ENCODE results near the gene MAPK11. TPM values are rescaled to one million over a fixed set of nuclear protein-coding genes. Genes with fewer than 3 reads are reported as not detected.
A peak's percentile ranks its signal among the peaks of the same experiment; 100 is the strongest.

Gene MAPK11
- total and polyA plus RNA-seq, 9 of the 15 experiments (the other 6 are each of a cell fraction or from before 2014, with no cell fraction given), result 0.06 to 14.6 (median 5.3) TPM

DNA sequence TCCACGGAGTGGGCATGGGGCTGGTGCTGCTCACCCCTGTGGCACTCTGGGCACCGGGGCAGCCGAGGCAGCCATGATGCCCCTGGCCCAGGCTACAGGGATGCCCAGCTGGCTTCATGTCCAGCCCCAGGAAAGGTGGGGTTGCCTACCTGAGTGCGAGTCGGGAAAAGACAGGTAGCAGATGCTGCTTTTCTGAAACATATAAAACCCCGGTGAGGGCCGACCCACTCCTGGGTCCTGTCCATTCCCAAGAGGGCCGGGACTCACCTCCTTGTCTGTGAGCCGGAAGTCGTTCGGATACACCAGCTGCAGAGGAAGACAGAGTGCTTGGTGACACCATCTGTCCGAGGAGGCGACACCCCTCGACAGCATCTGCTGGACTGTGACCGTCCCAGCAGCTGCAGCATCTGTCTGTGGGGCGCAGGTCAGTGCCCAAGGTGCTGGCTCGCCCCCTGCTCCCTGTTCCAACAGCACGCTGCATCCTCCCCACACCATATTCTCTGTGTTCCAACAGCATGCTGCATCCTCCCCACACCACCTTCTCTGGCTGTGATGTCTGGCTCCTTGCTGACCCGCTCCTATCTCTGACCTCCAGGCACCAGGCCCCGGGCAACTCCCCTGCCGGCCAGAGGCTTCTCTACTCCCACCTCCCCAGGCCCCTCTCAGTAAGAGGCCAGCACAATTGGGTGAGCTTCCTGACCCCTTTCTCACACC lies 48.7 kb upstream of the MAPK11 start (continued):
- TF ChIP-seq, protein P1, sequence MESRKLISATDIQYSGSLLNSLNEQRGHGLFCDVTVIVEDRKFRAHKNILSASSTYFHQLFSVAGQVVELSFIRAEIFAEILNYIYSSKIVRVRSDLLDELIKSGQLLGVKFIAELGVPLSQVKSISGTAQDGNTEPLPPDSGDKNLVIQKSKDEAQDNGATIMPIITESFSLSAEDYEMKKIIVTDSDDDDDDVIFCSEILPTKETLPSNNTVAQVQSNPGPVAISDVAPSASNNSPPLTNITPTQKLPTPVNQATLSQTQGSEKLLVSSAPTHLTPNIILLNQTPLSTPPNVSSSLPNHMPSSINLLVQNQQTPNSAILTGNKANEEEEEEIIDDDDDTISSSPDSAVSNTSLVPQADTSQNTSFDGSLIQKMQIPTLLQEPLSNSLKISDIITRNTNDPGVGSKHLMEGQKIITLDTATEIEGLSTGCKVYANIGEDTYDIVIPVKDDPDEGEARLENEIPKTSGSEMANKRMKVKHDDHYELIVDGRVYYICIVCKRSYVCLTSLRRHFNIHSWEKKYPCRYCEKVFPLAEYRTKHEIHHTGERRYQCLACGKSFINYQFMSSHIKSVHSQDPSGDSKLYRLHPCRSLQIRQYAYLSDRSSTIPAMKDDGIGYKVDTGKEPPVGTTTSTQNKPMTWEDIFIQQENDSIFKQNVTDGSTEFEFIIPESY (CRISPR knock-in tag; IDR thresholded peaks at IDR 0.05), result no peak
- TF ChIP-seq SP1 (CRISPR knock-in tag; IDR thresholded peaks at IDR 0.05), result no peak
- TF ChIP-seq, protein P2, sequence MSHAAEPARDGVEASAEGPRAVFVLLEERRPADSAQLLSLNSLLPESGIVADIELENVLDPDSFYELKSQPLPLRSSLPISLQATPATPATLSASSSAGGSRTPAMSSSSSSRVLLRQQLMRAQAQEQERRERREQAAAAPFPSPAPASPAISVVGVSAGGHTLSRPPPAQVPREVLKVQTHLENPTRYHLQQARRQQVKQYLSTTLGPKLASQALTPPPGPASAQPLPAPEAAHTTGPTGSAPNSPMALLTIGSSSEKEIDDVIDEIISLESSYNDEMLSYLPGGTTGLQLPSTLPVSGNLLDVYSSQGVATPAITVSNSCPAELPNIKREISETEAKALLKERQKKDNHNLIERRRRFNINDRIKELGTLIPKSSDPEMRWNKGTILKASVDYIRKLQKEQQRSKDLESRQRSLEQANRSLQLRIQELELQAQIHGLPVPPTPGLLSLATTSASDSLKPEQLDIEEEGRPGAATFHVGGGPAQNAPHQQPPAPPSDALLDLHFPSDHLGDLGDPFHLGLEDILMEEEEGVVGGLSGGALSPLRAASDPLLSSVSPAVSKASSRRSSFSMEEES (CRISPR knock-in tag; IDR thresholded peaks at IDR 0.05), result no peak
- peak; percentile 70; the same call in 1 of the 2 replicates for TF ChIP-seq GATA2 (CRISPR knock-in tag; IDR thresholded peaks at IDR 0.05)
- no peak for TF ChIP-seq STAT6 (CRISPR knock-in tag; IDR thresholded peaks at IDR 0.05)
- TF ChIP-seq XRCC3 (IDR thresholded peaks at IDR 0.05), result no peak
- no peak for TF ChIP-seq MBD1 (CRISPR knock-in tag; IDR thresholded peaks at IDR 0.05)
- no peak for TF ChIP-seq USF1 (CRISPR knock-in tag; IDR thresholded peaks at IDR 0.05)
- TF ChIP-seq, protein P3, sequence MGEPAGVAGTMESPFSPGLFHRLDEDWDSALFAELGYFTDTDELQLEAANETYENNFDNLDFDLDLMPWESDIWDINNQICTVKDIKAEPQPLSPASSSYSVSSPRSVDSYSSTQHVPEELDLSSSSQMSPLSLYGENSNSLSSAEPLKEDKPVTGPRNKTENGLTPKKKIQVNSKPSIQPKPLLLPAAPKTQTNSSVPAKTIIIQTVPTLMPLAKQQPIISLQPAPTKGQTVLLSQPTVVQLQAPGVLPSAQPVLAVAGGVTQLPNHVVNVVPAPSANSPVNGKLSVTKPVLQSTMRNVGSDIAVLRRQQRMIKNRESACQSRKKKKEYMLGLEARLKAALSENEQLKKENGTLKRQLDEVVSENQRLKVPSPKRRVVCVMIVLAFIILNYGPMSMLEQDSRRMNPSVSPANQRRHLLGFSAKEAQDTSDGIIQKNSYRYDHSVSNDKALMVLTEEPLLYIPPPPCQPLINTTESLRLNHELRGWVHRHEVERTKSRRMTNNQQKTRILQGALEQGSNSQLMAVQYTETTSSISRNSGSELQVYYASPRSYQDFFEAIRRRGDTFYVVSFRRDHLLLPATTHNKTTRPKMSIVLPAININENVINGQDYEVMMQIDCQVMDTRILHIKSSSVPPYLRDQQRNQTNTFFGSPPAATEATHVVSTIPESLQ (CRISPR knock-in tag; IDR thresholded peaks at IDR 0.05), result no peak
- TF ChIP-seq NFATC3 (IDR thresholded peaks at IDR 0.05), result no peak
- TF ChIP-seq ZKSCAN3 (CRISPR knock-in tag; IDR thresholded peaks at IDR 0.05), result no peak
- TF ChIP-seq, protein P4, sequence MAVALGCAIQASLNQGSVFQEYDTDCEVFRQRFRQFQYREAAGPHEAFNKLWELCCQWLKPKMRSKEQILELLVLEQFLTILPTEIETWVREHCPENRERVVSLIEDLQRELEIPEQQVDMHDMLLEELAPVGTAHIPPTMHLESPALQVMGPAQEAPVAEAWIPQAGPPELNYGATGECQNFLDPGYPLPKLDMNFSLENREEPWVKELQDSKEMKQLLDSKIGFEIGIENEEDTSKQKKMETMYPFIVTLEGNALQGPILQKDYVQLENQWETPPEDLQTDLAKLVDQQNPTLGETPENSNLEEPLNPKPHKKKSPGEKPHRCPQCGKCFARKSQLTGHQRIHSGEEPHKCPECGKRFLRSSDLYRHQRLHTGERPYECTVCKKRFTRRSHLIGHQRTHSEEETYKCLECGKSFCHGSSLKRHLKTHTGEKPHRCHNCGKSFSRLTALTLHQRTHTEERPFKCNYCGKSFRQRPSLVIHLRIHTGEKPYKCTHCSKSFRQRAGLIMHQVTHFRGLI (CRISPR knock-in tag; IDR thresholded peaks at IDR 0.05), result no peak
- no peak for TF ChIP-seq ZNF384 (IDR thresholded peaks at IDR 0.05; ENCODE audit: low read depth, low read length)
- TF ChIP-seq RBM34 (IDR thresholded peaks at IDR 0.05; ENCODE audit: borderline replicate concordance, insufficient read depth, low read length), result no peak
- no peak for TF ChIP-seq ERF (CRISPR knock-in tag; IDR thresholded peaks at IDR 0.05)

Data from K562 (cell line).